Rectal smooth muscle tissue (tissue), 1 donor: ENCODE measurements around the gene KMO.

Experiments used
- H3K27ac ChIP-seq: one replicate; pipeline ENCODE4 v1.7.0; 2013; ENCODE audit warnings: low read depth, low read length, inconsistent platforms
- H3K27me3 ChIP-seq: one replicate; pipeline ENCODE4 v1.7.0; 2013; ENCODE audit warnings: low read length; ENCODE audit not compliant: control insufficient read depth, insufficient read depth
- H3K36me3 ChIP-seq: one replicate; pipeline ENCODE4 v1.7.0; 2013; ENCODE audit warnings: low read length; ENCODE audit not compliant: control insufficient read depth, insufficient read depth
- H3K4me1 ChIP-seq: one replicate; pipeline ENCODE4 v1.7.0; 2013; ENCODE audit warnings: low read length; ENCODE audit not compliant: control insufficient read depth, insufficient read depth
- H3K4me3 ChIP-seq: one replicate; pipeline ENCODE4 v1.7.0; 2013; ENCODE audit warnings: low read length
- H3K9ac ChIP-seq: one replicate; pipeline ENCODE4 v1.7.0; 2013; ENCODE audit warnings: low read length

KMO gene

GRCh38 chr1:241520080-241520465 lies 12.1 kb upstream of the KMO start:
- Histone ChIP-seq H3K36me3 (no peaks in the 10 kb centered on the region), H3K27ac (no peak overlapping the region), H3K4me3 (peak overlapping the region; percentile 89), H3K4me1 (peaks cover 4% of the 10 kb centered on the region), H3K9ac (peak overlapping the region; percentile 21), H3K27me3 (no peaks in the 10 kb centered on the region)

GRCh38 chr1:241521718-241522117 lies 10.5 kb upstream of the KMO start:
- peaks cover 4% of the 10 kb centered on the region for H3K4me1 ChIP-seq
- no peak overlapping the region for H3K9ac ChIP-seq
- no peak overlapping the region for H3K27ac ChIP-seq
- H3K27me3 ChIP-seq = no peaks in the 10 kb centered on the region
- H3K4me3 ChIP-seq = no peak overlapping the region
- H3K36me3 ChIP-seq = no peaks in the 10 kb centered on the region

GRCh38 chr1:241525026-241525425 lies 7.2 kb upstream of the KMO start:
- Histone ChIP-seq H3K4me3 (no peak overlapping the region), H3K9ac (no peak overlapping the region), H3K27ac (no peak overlapping the region), H3K36me3 (no peaks in the 10 kb centered on the region), H3K4me1 (no peaks in the 10 kb centered on the region), H3K27me3 (no peaks in the 10 kb centered on the region)

GRCh38 chr1:241527146-241527545 lies 5.0 kb upstream of the KMO start:
- Histone ChIP-seq H3K36me3 (no peaks in the 10 kb centered on the region), H3K4me1 (no peaks in the 10 kb centered on the region), H3K27ac (no peak overlapping the region), H3K4me3 (no peak overlapping the region), H3K9ac (no peak overlapping the region), H3K27me3 (no peaks in the 10 kb centered on the region)

- Histone ChIP-seq H3K36me3 (no peaks in the 10 kb centered on the region), H3K4me3 (peak overlapping the region; percentile 63), H3K9ac (no peak overlapping the region), H3K4me1 (no peaks in the 10 kb centered on the region), H3K27me3 (no peaks in the 10 kb centered on the region), H3K27ac (no peak overlapping the region)
These were observed 700 bp upstream of the KMO start for GRCh38 chr1:241531195-241532161.

GRCh38 chr1:241532864-241533263 lies 686 bp downstream of the KMO start:
- no peak overlapping the region for H3K27ac ChIP-seq
- H3K9ac ChIP-seq = no peak overlapping the region

GRCh38 chr1:241533326-241534115 lies 1.3 kb downstream of the KMO start:
- no peaks in the 10 kb centered on the region for H3K4me1 ChIP-seq
- no peak overlapping the region for H3K9ac ChIP-seq
- H3K27ac ChIP-seq = no peak overlapping the region
- H3K27me3 ChIP-seq = no peaks in the 10 kb centered on the region
- no peak overlapping the region for H3K4me3 ChIP-seq
- H3K36me3 ChIP-seq = no peaks in the 10 kb centered on the region

More at GRCh38 chr1:241532864-241533263, 686 bp downstream of the KMO start:
- no peaks in the 10 kb centered on the region for H3K36me3 ChIP-seq
- no peaks in the 10 kb centered on the region for H3K4me1 ChIP-seq
- no peaks in the 10 kb centered on the region for H3K27me3 ChIP-seq
- no peak overlapping the region for H3K4me3 ChIP-seq

GRCh38 chr1:241536304-241536703 lies 4.1 kb downstream of the KMO start:
- Histone ChIP-seq H3K27me3 (no peaks in the 10 kb centered on the region), H3K4me1 (no peaks in the 10 kb centered on the region), H3K36me3 (no peaks in the 10 kb centered on the region), H3K4me3 (no peak overlapping the region), H3K27ac (no peak overlapping the region), H3K9ac (no peak overlapping the region)

GRCh38 chr1:241536969-241537368 lies 4.8 kb downstream of the KMO start:
- no peaks in the 10 kb centered on the region for H3K36me3 ChIP-seq
- H3K4me3 ChIP-seq = no peak overlapping the region
- no peaks in the 10 kb centered on the region for H3K27me3 ChIP-seq
- H3K27ac ChIP-seq = no peak overlapping the region
- no peak overlapping the region for H3K9ac ChIP-seq
- H3K4me1 ChIP-seq = no peaks in the 10 kb centered on the region

- H3K27ac ChIP-seq = no peak overlapping the region
- no peaks in the 10 kb centered on the region for H3K4me1 ChIP-seq
- no peak overlapping the region for H3K4me3 ChIP-seq
- H3K27me3 ChIP-seq = no peaks in the 10 kb centered on the region
- H3K36me3 ChIP-seq = no peaks in the 10 kb centered on the region
- H3K9ac ChIP-seq = no peak overlapping the region
These were observed 10.2 kb downstream of the KMO start for GRCh38 chr1:241542199-241542907.

- H3K27ac ChIP-seq = no peak overlapping the region
- H3K4me1 ChIP-seq = no peaks in the 10 kb centered on the region
- no peaks in the 10 kb centered on the region for H3K36me3 ChIP-seq
- no peak overlapping the region for H3K4me3 ChIP-seq
- H3K27me3 ChIP-seq = no peaks in the 10 kb centered on the region
- no peak overlapping the region for H3K9ac ChIP-seq
These were observed 15.8 kb downstream of the KMO start for GRCh38 chr1:241548008-241548407.

GRCh38 chr1:241550318-241550717 lies 18.1 kb downstream of the KMO start:
- no peak overlapping the region for H3K4me3 ChIP-seq
- H3K27ac ChIP-seq = no peak overlapping the region
- no peak overlapping the region for H3K9ac ChIP-seq
- H3K4me1 ChIP-seq = no peaks in the 10 kb centered on the region
- H3K36me3 ChIP-seq = no peaks in the 10 kb centered on the region
- no peaks in the 10 kb centered on the region for H3K27me3 ChIP-seq
